ENCODE measurements around the gene COG1. TPM values are rescaled to one million over a fixed set of nuclear protein-coding genes. Genes with fewer than 3 reads are reported as not detected.

COG1 gene
- total RNA-seq, 2 donors from 2014 or later: 34.8 to 42.5 TPM

- H3K36me3 ChIP-seq (replicated peaks in 1 of 2; ENCODE audit: insufficient read depth in 1 of 2, low read depth in 2 of 2): peaks cover 0 to 4% of the 10 kb centered on the region in 2 donors
- no peaks in the 10 kb centered on the region for H3K27me3 ChIP-seq
- H3K4me3 ChIP-seq: no peak overlapping the region
- TF ChIP-seq CTCF (IDR thresholded peaks at IDR 0.05) (peak in 1 of 7 experiments; percentile 15), POLR2A (IDR thresholded peaks at IDR 0.05) (no peak)
- peaks cover 10% of the 10 kb centered on the region for H3K4me1 ChIP-seq
- DNase-seq: no peak
- intact Hi-C loops (cut with DNase I): no loop called here
- H3K27ac ChIP-seq: no peak overlapping the region
- WGBS, 2 donors: 64 to 71% methylated on average over 2 of the region's 2 CpGs
- no peaks in the 10 kb centered on the region for H3K9me3 ChIP-seq
- peak; percentile 47 for ATAC-seq
These were observed 22.6 kb downstream of the COG1 start for GRCh38 chr17:73215447-73215846.

GRCh38 chr17:73223626-73224230, 30.9 kb downstream of the COG1 start:
- intact Hi-C loops (cut with DNase I): no loop called here
- no peak overlapping the region for H3K27ac ChIP-seq
- DNase-seq (no peak), ATAC-seq (no peak)
- peaks cover 25% of the 10 kb centered on the region for H3K4me1 ChIP-seq
- H3K27me3 ChIP-seq: no peaks in the 10 kb centered on the region
- WGBS, 2 donors: 86 to 96% methylated on average over 2 of the region's 2 CpGs
- H3K4me3 ChIP-seq: no peak overlapping the region
- no peaks in the 10 kb centered on the region for H3K9me3 ChIP-seq
- no peaks in the 10 kb centered on the region for H3K36me3 ChIP-seq (replicated peaks in 1 of 2; ENCODE audit: insufficient read depth in 1 of 2, low read depth in 2 of 2)
- TF ChIP-seq CTCF (IDR thresholded peaks at IDR 0.05) (no peak), POLR2A (IDR thresholded peaks at IDR 0.05) (no peak)

GRCh38 chr17:73224237-73224636, 31.4 kb downstream of the COG1 start:
- Histone ChIP-seq H3K36me3 (replicated peaks in 1 of 2; ENCODE audit: insufficient read depth in 1 of 2, low read depth in 2 of 2) (no peaks in the 10 kb centered on the region), H3K27ac (no peak overlapping the region), H3K4me3 (no peak overlapping the region), H3K4me1 (peaks cover 30% of the 10 kb centered on the region), H3K27me3 (no peaks in the 10 kb centered on the region), H3K9me3 (no peaks in the 10 kb centered on the region)
- TF ChIP-seq CTCF (IDR thresholded peaks at IDR 0.05): no peak
- no peak for TF ChIP-seq POLR2A (IDR thresholded peaks at IDR 0.05)
- ATAC-seq: no peak
- intact Hi-C loops (cut with DNase I): no loop called here
- DNase-seq: no peak
- WGBS, 2 donors: 94 to 100% methylated on average over 2 of the region's 2 CpGs

GRCh38 chr17:73224663-73225305, 31.9 kb downstream of the COG1 start:
- Histone ChIP-seq H3K27me3 (no peaks in the 10 kb centered on the region), H3K4me3 (no peak overlapping the region), H3K27ac (no peak overlapping the region), H3K9me3 (no peaks in the 10 kb centered on the region), H3K4me1 (peaks cover 34% of the 10 kb centered on the region), H3K36me3 (replicated peaks in 1 of 2; ENCODE audit: insufficient read depth in 1 of 2, low read depth in 2 of 2) (no peaks in the 10 kb centered on the region)
- DNase-seq: no peak
- no peak for ATAC-seq
- WGBS, 2 donors: 65 to 82% methylated on average over 5 of the region's 5 CpGs
- intact Hi-C loops (cut with DNase I): no loop called here
- TF ChIP-seq CTCF (IDR thresholded peaks at IDR 0.05) (no peak), POLR2A (IDR thresholded peaks at IDR 0.05) (no peak)

Data from body of pancreas (tissue), 4 donors.